ENCODE results near the gene TMEM79.

- TF ChIP-seq REST (IDR thresholded peaks at IDR 0.05; ENCODE audit: unreplicated experiment), result no peak
- TF ChIP-seq CTCF (conservative IDR thresholded peaks at IDR 0.05; ENCODE audit: low read depth in 2 of 2), result no peak
- TF ChIP-seq ETS1 (IDR thresholded peaks at IDR 0.05), result no peak
- no peak for TF ChIP-seq POLR2AphosphoS5 (IDR thresholded peaks at IDR 0.05; ENCODE audit: low read depth)
- TF ChIP-seq EZH2 (IDR thresholded peaks at IDR 0.05; ENCODE audit: low read depth, unreplicated experiment), result no peak
- no peak for TF ChIP-seq CREB1 (CRISPR knock-in tag; IDR thresholded peaks at IDR 0.05; ENCODE audit: low read depth)
- no peak for TF ChIP-seq ZNF114 (CRISPR knock-in tag; IDR thresholded peaks at IDR 0.05)
- TF ChIP-seq JUNB (IDR thresholded peaks at IDR 0.05; ENCODE audit: unreplicated experiment), result no peak
- TF ChIP-seq EZH2phosphoT487 (IDR thresholded peaks at IDR 0.05; ENCODE audit: unreplicated experiment), result no peak
- no peak for TF ChIP-seq ZNF331 (CRISPR knock-in tag; IDR thresholded peaks at IDR 0.05; ENCODE audit: low read depth)
- TF ChIP-seq NANOG (IDR thresholded peaks at IDR 0.05; ENCODE audit: borderline replicate concordance), result no peak
- TF ChIP-seq STAT1 (IDR thresholded peaks at IDR 0.05; ENCODE audit: unreplicated experiment), result no peak
- no peak for TF ChIP-seq ZNF462 (CRISPR knock-in tag; IDR thresholded peaks at IDR 0.05)
These were observed 23.2 kb upstream of the TMEM79 start for GRCh38 chr1:156260896-156261295.

All from GM23338 (cell line).